ENCODE measurements around the gene TBC1D2B. TPM values are rescaled to one million over a fixed set of nuclear protein-coding genes. Genes with fewer than 3 reads are reported as not detected.

The TBC1D2B gene
- total and polyA plus RNA-seq, 8 donors = 9.3 to 61.7 (median 38.8) TPM

GRCh38 chr15:78104566-78105475 lies 27.3 kb upstream of the TBC1D2B start:
- Histone ChIP-seq H3K36me3 (no peaks in the 10 kb centered on the region), H3K9me3 (no peaks in the 10 kb centered on the region), H3K27me3 (no peaks in the 10 kb centered on the region), H3K4me1 (peaks cover 0 to 45% (median 2%) of the 10 kb centered on the region in 4 donors), H3K4me3 (no peak overlapping the region), H3K27ac (no peak overlapping the region)
- intact Hi-C loops (cut with DNase I; ENCODE audit: low total_unique reads) = loop anchor here (5.0 kb wide), 2 partner anchors 103 to 138 kb away; no protein-coding TSS in a partner anchor
- 72 to 86% (median 76%) methylated on average over 12 of the region's 12 CpGs for WGBS, 5 donors
- TF ChIP-seq EP300 (IDR thresholded peaks at IDR 0.05) (no peak), POLR2A (IDR thresholded peaks at IDR 0.05) (no peak), POLR2AphosphoS5 (IDR thresholded peaks at IDR 0.05) (no peak), CTCF (IDR thresholded peaks at IDR 0.05) (no peak)
- no peak for DNase-seq

GRCh38 chr15:78104119-78104479 lies 26.6 kb upstream of the TBC1D2B start:
- TF ChIP-seq POLR2AphosphoS5 (IDR thresholded peaks at IDR 0.05) (no peak), POLR2A (IDR thresholded peaks at IDR 0.05) (no peak), EP300 (IDR thresholded peaks at IDR 0.05) (no peak), CTCF (IDR thresholded peaks at IDR 0.05) (no peak)
- no peak overlapping the region for H3K4me3 ChIP-seq
- intact Hi-C loops (cut with DNase I; ENCODE audit: low total_unique reads) = no loop called here
- H3K27me3 ChIP-seq = no peaks in the 10 kb centered on the region
- peak overlapping the region in 1 of 5 donors; percentile 62 for H3K27ac ChIP-seq
- H3K4me1 ChIP-seq = peaks cover 0 to 45% (median 2%) of the 10 kb centered on the region in 4 donors
- no peaks in the 10 kb centered on the region for H3K9me3 ChIP-seq
- no peak for DNase-seq
- no peaks in the 10 kb centered on the region for H3K36me3 ChIP-seq
- 86 to 91% (median 90%) methylated on average over 4 of the region's 4 CpGs for WGBS, 5 donors

- H3K4me3 ChIP-seq = no peak overlapping the region
- peak; percentile 41 to 68 for DNase-seq
- H3K9me3 ChIP-seq = no peaks in the 10 kb centered on the region
- no peaks in the 10 kb centered on the region for H3K27me3 ChIP-seq
- 78 to 89% (median 84%) methylated on average over 12 of the region's 12 CpGs for WGBS, 5 donors
- peaks cover 0 to 43% (median 2%) of the 10 kb centered on the region in 4 donors for H3K4me1 ChIP-seq
- TF ChIP-seq POLR2AphosphoS5 (IDR thresholded peaks at IDR 0.05) (peak in 2 of 3 donors; percentile 7 to 31), EP300 (IDR thresholded peaks at IDR 0.05) (no peak)
- intact Hi-C loops (cut with DNase I; ENCODE audit: low total_unique reads) = no loop called here
- no peaks in the 10 kb centered on the region for H3K36me3 ChIP-seq
- peak overlapping the region in 3 of 5 donors; percentile 30 to 62 (median 36) for H3K27ac ChIP-seq
Measured at GRCh38 chr15:78103406-78104118, 26.1 kb upstream of the TBC1D2B start.

- TF ChIP-seq CTCF (IDR thresholded peaks at IDR 0.05) = no peak
- no peak for TF ChIP-seq POLR2AphosphoS5 (IDR thresholded peaks at IDR 0.05)
- no peak for TF ChIP-seq POLR2A (IDR thresholded peaks at IDR 0.05)
- TF ChIP-seq EP300 (IDR thresholded peaks at IDR 0.05) = no peak
- H3K27me3 ChIP-seq = no peaks in the 10 kb centered on the region
- peaks cover 0 to 36% (median 2%) of the 10 kb centered on the region in 4 donors for H3K4me1 ChIP-seq
- intact Hi-C loops (cut with DNase I; ENCODE audit: low total_unique reads) = no loop called here
- no peaks in the 10 kb centered on the region for H3K36me3 ChIP-seq
- peak overlapping the region in 2 of 5 donors; percentile 36 to 62 for H3K27ac ChIP-seq
- H3K4me3 ChIP-seq = no peak overlapping the region
- WGBS, 5 donors = 83 to 95% (median 87%) methylated on average over 4 to 6 of the region's 6 CpGs
- no peaks in the 10 kb centered on the region for H3K9me3 ChIP-seq
- no peak for DNase-seq
Measured at GRCh38 chr15:78102741-78103140, 25.2 kb upstream of the TBC1D2B start.

Data from stomach (tissue), 9 donors.